ENCODE measurements around the gene ZIC1.

DNA sequence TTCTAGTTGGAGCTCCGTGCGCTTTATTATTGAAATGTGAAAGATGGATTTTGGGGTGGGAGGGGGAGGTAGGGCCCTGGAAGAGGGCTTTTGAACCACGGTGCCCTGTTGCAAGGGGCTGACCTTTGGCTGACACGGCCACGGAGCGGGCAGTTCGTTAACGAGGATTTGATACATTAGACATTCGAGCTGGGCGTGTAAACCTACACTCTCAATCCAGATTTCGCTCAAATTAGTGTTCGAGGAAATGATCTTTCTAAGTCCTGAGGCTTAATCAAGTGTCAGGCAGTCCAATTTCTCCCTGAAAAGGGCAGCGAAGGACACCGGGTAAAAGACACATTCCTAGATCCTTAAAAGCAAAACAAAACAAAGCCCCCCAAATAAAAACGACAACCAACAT, 13.0 kb downstream of the ZIC1 start:
- no peak for TF ChIP-seq POLR2A (IDR thresholded peaks at IDR 0.05)
- TF ChIP-seq, protein P1, sequence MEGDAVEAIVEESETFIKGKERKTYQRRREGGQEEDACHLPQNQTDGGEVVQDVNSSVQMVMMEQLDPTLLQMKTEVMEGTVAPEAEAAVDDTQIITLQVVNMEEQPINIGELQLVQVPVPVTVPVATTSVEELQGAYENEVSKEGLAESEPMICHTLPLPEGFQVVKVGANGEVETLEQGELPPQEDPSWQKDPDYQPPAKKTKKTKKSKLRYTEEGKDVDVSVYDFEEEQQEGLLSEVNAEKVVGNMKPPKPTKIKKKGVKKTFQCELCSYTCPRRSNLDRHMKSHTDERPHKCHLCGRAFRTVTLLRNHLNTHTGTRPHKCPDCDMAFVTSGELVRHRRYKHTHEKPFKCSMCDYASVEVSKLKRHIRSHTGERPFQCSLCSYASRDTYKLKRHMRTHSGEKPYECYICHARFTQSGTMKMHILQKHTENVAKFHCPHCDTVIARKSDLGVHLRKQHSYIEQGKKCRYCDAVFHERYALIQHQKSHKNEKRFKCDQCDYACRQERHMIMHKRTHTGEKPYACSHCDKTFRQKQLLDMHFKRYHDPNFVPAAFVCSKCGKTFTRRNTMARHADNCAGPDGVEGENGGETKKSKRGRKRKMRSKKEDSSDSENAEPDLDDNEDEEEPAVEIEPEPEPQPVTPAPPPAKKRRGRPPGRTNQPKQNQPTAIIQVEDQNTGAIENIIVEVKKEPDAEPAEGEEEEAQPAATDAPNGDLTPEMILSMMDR (IDR thresholded peaks at IDR 0.05): no peak
